A673 (cell line): ENCODE results near the gene UST. TPM values are rescaled to one million over a fixed set of nuclear protein-coding genes. Genes with fewer than 3 reads are reported as not detected.

Experiments used
- BruUV-seq: library from RNA; stranded (reverse); fragments of 400-500 nt; replicated peaks from 2 replicates; lab custom pipeline; 2021; lab: Mats Ljungman, UMichigan
- CTCF ChIA-PET: fragments of 300-600 bp; sonication (Branson Sonifier 250); formaldehyde crosslinking; loops from one replicate; lab custom pipeline; 2022; ENCODE audit warnings: antibody characterized with exemption; lab: Charles Lee
- POLR2A ChIA-PET: fragments of 300-600 bp; sonication (Branson Sonifier 250); formaldehyde crosslinking; loops from one replicate; lab custom pipeline; 2022; ENCODE audit warnings: antibody characterized with exemption; ENCODE audit not compliant: low non-redundant PET; lab: Charles Lee
- DNase-seq: peaks from one replicate; pipeline ENCODE4 v3.0.0-alpha.2; 2015; ENCODE audit warnings: low spot score
- H3K27ac ChIP-seq: fragments of 200-600 bp; sonication (generic); 2 replicates; pipeline ENCODE4 v1.5.1; 2016; ENCODE audit warnings: mixed run types, low read depth, mild to moderate bottlenecking, mixed read lengths, antibody characterized with exemption, low read length; ENCODE audit not compliant: poor library complexity, severe bottlenecking
- H3K27me3 ChIP-seq: fragments of 200-600 bp; sonication (generic); replicated peaks from 2 replicates; pipeline ENCODE4 v1.6.1; 2017; ENCODE audit warnings: mixed run types, low read depth, mild to moderate bottlenecking, mixed read lengths, antibody characterized with exemption, low read length; ENCODE audit not compliant: insufficient read depth, poor library complexity
- H3K36me3 ChIP-seq: fragments of 200-600 bp; sonication (generic); 2 replicates; pipeline ENCODE4 v1.6.1; 2016; ENCODE audit warnings: mixed run types, mild to moderate bottlenecking, mixed read lengths, antibody characterized with exemption, low read length; ENCODE audit not compliant: insufficient read depth, poor library complexity, severe bottlenecking
- H3K4me1 ChIP-seq: fragments of 200-600 bp; sonication (generic); 2 replicates; pipeline ENCODE4 v1.6.1; 2017; ENCODE audit warnings: mixed run types, mild to moderate bottlenecking, mixed read lengths, antibody characterized with exemption, low read length; ENCODE audit not compliant: insufficient read depth, poor library complexity, severe bottlenecking
- H3K4me3 ChIP-seq: fragments of 200-600 bp; sonication (generic); 2 replicates; pipeline ENCODE4 v1.5.1; 2016; ENCODE audit warnings: low read depth, mixed run types, mild to moderate bottlenecking, mixed read lengths, low read length; ENCODE audit not compliant: poor library complexity, severe bottlenecking
- H3K9me3 ChIP-seq: fragments of 200-600 bp; sonication (generic); 2 replicates; pipeline ENCODE4 v1.6.1; 2016; ENCODE audit warnings: mixed run types, low read depth, mild to moderate bottlenecking, mixed read lengths, antibody characterized with exemption, low read length; ENCODE audit not compliant: poor library complexity, severe bottlenecking
- CTCF ChIP-seq: fragments of 300-800, 200-600 bp; sonication (generic); conservative IDR thresholded peaks from 2 replicates; pipeline ENCODE4 v1.5.1; 2017; ENCODE audit warnings: low read depth, mild to moderate bottlenecking, antibody characterized with exemption, low read length, moderate library complexity, mixed read lengths
- EZH2 ChIP-seq: fragments of 200-600 bp; sonication (generic); IDR thresholded peaks from 2 replicates; pipeline ENCODE4 v1.6.1; 2017; ENCODE audit warnings: borderline replicate concordance, low read depth, mild to moderate bottlenecking, mixed read lengths, antibody characterized with exemption, low read length; ENCODE audit not compliant: poor library complexity, severe bottlenecking
- intact Hi-C: fragments of 100-400 bp; cut with micrococcal nuclease; formaldehyde crosslinking; loops from one replicate; pipeline ENCODE4 v1.10.0; 2022; ENCODE audit not compliant: unreplicated experiment
- total RNA-seq: library from RNA; stranded (reverse); gene quantifications from 2 replicates; pipeline ENCODE4 v1.2.3, GENCODE V29; 2021

The UST gene
- total RNA-seq, 1 experiment from 2014 or later = 1.5 TPM

GRCh38 chr6:148999929-149000468 is 253.2 kb downstream of the UST start:
- Histone ChIP-seq H3K27me3 (no peaks in the 10 kb centered on the region), H3K4me1 (no peaks in the 10 kb centered on the region), H3K27ac (no peak overlapping the region), H3K36me3 (no peaks in the 10 kb centered on the region), H3K4me3 (no peak overlapping the region), H3K9me3 (peaks cover 7% of the 10 kb centered on the region)
- CTCF ChIA-PET = no interaction called here
- intact Hi-C loops = no loop called here
- DNase-seq = no peak
- POLR2A ChIA-PET = no interaction called here
- BruUV-seq = no TSS peak
- no peak for TF ChIP-seq EZH2
- TF ChIP-seq CTCF = no peak

GRCh38 chr6:149001422-149001821 is 254.6 kb downstream of the UST start:
- intact Hi-C loops = no loop called here
- H3K36me3 ChIP-seq = no peaks in the 10 kb centered on the region
- TF ChIP-seq CTCF = no peak
- TF ChIP-seq EZH2 = no peak
- no peak for DNase-seq
- ChIA-PET POLR2A (no interaction called here), CTCF (no interaction called here)
- peaks cover 7% of the 10 kb centered on the region for H3K9me3 ChIP-seq
- no peak overlapping the region for H3K4me3 ChIP-seq
- H3K27ac ChIP-seq = no peak overlapping the region
- no peaks in the 10 kb centered on the region for H3K27me3 ChIP-seq
- no TSS peak for BruUV-seq
- H3K4me1 ChIP-seq = no peaks in the 10 kb centered on the region

GRCh38 chr6:149003560-149003959 is 256.7 kb downstream of the UST start:
- Histone ChIP-seq H3K27me3 (no peaks in the 10 kb centered on the region), H3K9me3 (peaks cover 7% of the 10 kb centered on the region), H3K27ac (no peak overlapping the region), H3K4me3 (no peak overlapping the region), H3K4me1 (no peaks in the 10 kb centered on the region), H3K36me3 (no peaks in the 10 kb centered on the region)
- TF ChIP-seq EZH2 (no peak), CTCF (no peak)
- intact Hi-C loops = no loop called here
- ChIA-PET POLR2A (no interaction called here), CTCF (no interaction called here)
- BruUV-seq = no TSS peak
- DNase-seq = no peak
